Cardiac muscle cell (in vitro differentiated cells and primary cell): ENCODE measurements around the gene SPPL3. TPM values are rescaled to one million over a fixed set of nuclear protein-coding genes. Genes with fewer than 3 reads are reported as not detected.

Experiments
- DNase-seq, 2 donors: peaks; one replicate each; pipeline versions ENCODE4 v3.0.0 to v3.0.0-alpha.2; 2010 to 2017; ENCODE audit warnings: low read depth in 1 of 2, low spot score in 1 of 2
- H3K27ac ChIP-seq: fragments of 200-600 bp; sonication (generic); 2 replicates; pipeline ENCODE4 v1.5.1; 2016
- H3K27me3 ChIP-seq: fragments of 200-600 bp; sonication (generic); 2 replicates; pipeline ENCODE4 v1.6.0; 2016; ENCODE audit warnings: control low read depth
- H3K36me3 ChIP-seq: fragments of 200-600 bp; sonication (generic); 2 replicates; pipeline ENCODE4 v1.5.1; 2016; ENCODE audit warnings: control low read depth
- H3K4me1 ChIP-seq: fragments of 200-600 bp; sonication (generic); 2 replicates; pipeline ENCODE4 v1.8.1; 2017; ENCODE audit warnings: low read depth, mild to moderate bottlenecking, mixed run types
- H3K4me3 ChIP-seq: fragments of 200-600 bp; sonication (generic); 2 replicates; pipeline ENCODE4 v1.5.1; 2016; ENCODE audit warnings: mild to moderate bottlenecking
- H3K9me3 ChIP-seq: fragments of 200-600 bp; sonication (generic); 2 replicates; pipeline ENCODE4 v1.5.1; 2017; ENCODE audit warnings: low read depth, mild to moderate bottlenecking, control low read depth
- CTCF ChIP-seq: IDR thresholded peaks from 2 replicates; pipeline ENCODE4 v1.5.1; 2012; ENCODE audit warnings: low read depth, mild to moderate bottlenecking, low read length
- polyA plus RNA-seq: library from polyadenylated mRNA; unstranded; fragments of >200 nt; fragmentation: Nextera tagmentation; extraction: Ambion mirVana; gene quantifications from 2 replicates; pipeline ENCODE4 v1.2.1, GENCODE V29; 2016
- total RNA-seq: library from RNA; depleted of rRNA; stranded (reverse); fragments of >200 nt; gene quantifications from 2 replicates; pipeline ENCODE4 v1.2.3, GENCODE V29; 2016

SPPL3 gene
- total and polyA plus RNA-seq, 2 experiments from 2014 or later: 26.9 to 111 TPM

- no peaks in the 10 kb centered on the region for H3K27me3 ChIP-seq
- peaks cover 10% of the 10 kb centered on the region for H3K4me1 ChIP-seq
- no peak overlapping the region for H3K4me3 ChIP-seq
- H3K36me3 ChIP-seq: no peaks in the 10 kb centered on the region
- no peak for DNase-seq
- TF ChIP-seq CTCF: no peak
- H3K9me3 ChIP-seq: no peaks in the 10 kb centered on the region
- H3K27ac ChIP-seq: peak overlapping the region; percentile 77
Measured at GRCh38 chr12:120873226-120873625, 30.9 kb downstream of the SPPL3 start.

- H3K4me3 ChIP-seq: no peak overlapping the region
- H3K27ac ChIP-seq: peak overlapping the region; percentile 77
- no peaks in the 10 kb centered on the region for H3K9me3 ChIP-seq
- H3K4me1 ChIP-seq: peaks cover 10% of the 10 kb centered on the region
- DNase-seq: no peak
- TF ChIP-seq CTCF: no peak
- H3K36me3 ChIP-seq: no peaks in the 10 kb centered on the region
- H3K27me3 ChIP-seq: no peaks in the 10 kb centered on the region
Measured at GRCh38 chr12:120872487-120872886, 31.7 kb downstream of the SPPL3 start.

GRCh38 chr12:120870415-120870814 is 33.7 kb downstream of the SPPL3 start:
- H3K4me1 ChIP-seq: peaks cover 10% of the 10 kb centered on the region
- H3K36me3 ChIP-seq: no peaks in the 10 kb centered on the region
- no peaks in the 10 kb centered on the region for H3K27me3 ChIP-seq
- DNase-seq: no peak
- no peak overlapping the region for H3K27ac ChIP-seq
- no peaks in the 10 kb centered on the region for H3K9me3 ChIP-seq
- no peak overlapping the region for H3K4me3 ChIP-seq
- no peak for TF ChIP-seq CTCF

GRCh38 chr12:120869376-120869775 is 34.8 kb downstream of the SPPL3 start:
- H3K9me3 ChIP-seq: no peaks in the 10 kb centered on the region
- H3K27ac ChIP-seq: peak overlapping the region; percentile 3
- H3K4me1 ChIP-seq: peaks cover 13% of the 10 kb centered on the region
- no peak for DNase-seq
- TF ChIP-seq CTCF: no peak
- H3K4me3 ChIP-seq: no peak overlapping the region
- H3K27me3 ChIP-seq: no peaks in the 10 kb centered on the region
- no peaks in the 10 kb centered on the region for H3K36me3 ChIP-seq

GRCh38 chr12:120866108-120866507 is 38.0 kb downstream of the SPPL3 start:
- no peak overlapping the region for H3K27ac ChIP-seq
- H3K4me3 ChIP-seq: no peak overlapping the region
- H3K27me3 ChIP-seq: no peaks in the 10 kb centered on the region
- peak in 1 of 2 donors; percentile 69 for DNase-seq
- peaks cover 3% of the 10 kb centered on the region for H3K4me1 ChIP-seq
- no peak for TF ChIP-seq CTCF
- H3K9me3 ChIP-seq: no peaks in the 10 kb centered on the region
- H3K36me3 ChIP-seq: no peaks in the 10 kb centered on the region

GRCh38 chr12:120865098-120865497 is 39.1 kb downstream of the SPPL3 start:
- Histone ChIP-seq H3K27me3 (no peaks in the 10 kb centered on the region), H3K4me3 (no peak overlapping the region), H3K27ac (peak overlapping the region; percentile 26), H3K36me3 (no peaks in the 10 kb centered on the region), H3K4me1 (peaks cover 3% of the 10 kb centered on the region), H3K9me3 (no peaks in the 10 kb centered on the region)
- DNase-seq: no peak
- no peak for TF ChIP-seq CTCF
